CD4-positive, alpha-beta T cell treated with Interferon gamma for 1 hour (primary cell): ENCODE measurements around the gene MAP2K6.

Experiments used
- DNase-seq: peaks from one replicate; pipeline ENCODE4 v3.0.0-alpha.2; 2020

The MAP2K6 gene

GRCh38 chr17:69588316-69588715, 173.8 kb downstream of the MAP2K6 start:
- DNase-seq = no peak

GRCh38 chr17:69588827-69589239, 174.3 kb downstream of the MAP2K6 start:
- DNase-seq = no peak

GRCh38 chr17:69590671-69591070, 176.2 kb downstream of the MAP2K6 start:
- DNase-seq = no peak

- no peak for DNase-seq
Observed at GRCh38 chr17:69592692-69593350, 178.3 kb downstream of the MAP2K6 start.

- DNase-seq = no peak
Observed at GRCh38 chr17:69593351-69593715, 178.8 kb downstream of the MAP2K6 start.

- no peak for DNase-seq
Observed at GRCh38 chr17:69593716-69594115, 179.2 kb downstream of the MAP2K6 start.

GRCh38 chr17:69594641-69595040, 180.1 kb downstream of the MAP2K6 start:
- DNase-seq = no peak

- DNase-seq = no peak
Observed at GRCh38 chr17:69596141-69596540, 181.6 kb downstream of the MAP2K6 start.

- DNase-seq = no peak
Observed at GRCh38 chr17:69597898-69598692, 183.6 kb downstream of the MAP2K6 start.

GRCh38 chr17:69602972-69603371, 188.5 kb downstream of the MAP2K6 start:
- DNase-seq = no peak
